Cardiac muscle cell (in vitro differentiated cells and primary cell): Measurements from ENCODE around the gene RGMA. TPM values are rescaled to one million over a fixed set of nuclear protein-coding genes. Genes with fewer than 3 reads are reported as not detected.
"Not testable (repeated sequence)": the region's sequence is repeated elsewhere in the genome, so short reads cannot be mapped to it uniquely, and the experiment has no call there.

Source experiments
- DNase-seq, 2 donors: peaks; one replicate each; pipeline versions ENCODE4 v3.0.0 to v3.0.0-alpha.2; 2010 to 2017; ENCODE audit warnings: low read depth in 1 of 2, low spot score in 1 of 2
- H3K27ac ChIP-seq: fragments of 200-600 bp; sonication (generic); 2 replicates; pipeline ENCODE4 v1.5.1; 2016
- H3K27me3 ChIP-seq: fragments of 200-600 bp; sonication (generic); 2 replicates; pipeline ENCODE4 v1.6.0; 2016; ENCODE audit warnings: control low read depth
- H3K36me3 ChIP-seq: fragments of 200-600 bp; sonication (generic); 2 replicates; pipeline ENCODE4 v1.5.1; 2016; ENCODE audit warnings: control low read depth
- H3K4me1 ChIP-seq: fragments of 200-600 bp; sonication (generic); 2 replicates; pipeline ENCODE4 v1.8.1; 2017; ENCODE audit warnings: low read depth, mild to moderate bottlenecking, mixed run types
- H3K4me3 ChIP-seq: fragments of 200-600 bp; sonication (generic); 2 replicates; pipeline ENCODE4 v1.5.1; 2016; ENCODE audit warnings: mild to moderate bottlenecking
- H3K9me3 ChIP-seq: fragments of 200-600 bp; sonication (generic); 2 replicates; pipeline ENCODE4 v1.5.1; 2017; ENCODE audit warnings: low read depth, mild to moderate bottlenecking, control low read depth
- polyA plus RNA-seq: library from polyadenylated mRNA; unstranded; fragments of >200 nt; fragmentation: Nextera tagmentation; extraction: Ambion mirVana; gene quantifications from 2 replicates; pipeline ENCODE4 v1.2.1, GENCODE V29; 2016
- total RNA-seq: library from RNA; depleted of rRNA; stranded (reverse); fragments of >200 nt; gene quantifications from 2 replicates; pipeline ENCODE4 v1.2.3, GENCODE V29; 2016
- TF ChIP-seq, protein P1 (sequence below): IDR thresholded peaks from 2 replicates; pipeline ENCODE4 v1.5.1; 2012; ENCODE audit warnings: low read depth, mild to moderate bottlenecking, low read length

Gene RGMA
- total and polyA plus RNA-seq, 2 experiments from 2014 or later, result 1.0 to 4.8 TPM

- TF ChIP-seq, protein P1, sequence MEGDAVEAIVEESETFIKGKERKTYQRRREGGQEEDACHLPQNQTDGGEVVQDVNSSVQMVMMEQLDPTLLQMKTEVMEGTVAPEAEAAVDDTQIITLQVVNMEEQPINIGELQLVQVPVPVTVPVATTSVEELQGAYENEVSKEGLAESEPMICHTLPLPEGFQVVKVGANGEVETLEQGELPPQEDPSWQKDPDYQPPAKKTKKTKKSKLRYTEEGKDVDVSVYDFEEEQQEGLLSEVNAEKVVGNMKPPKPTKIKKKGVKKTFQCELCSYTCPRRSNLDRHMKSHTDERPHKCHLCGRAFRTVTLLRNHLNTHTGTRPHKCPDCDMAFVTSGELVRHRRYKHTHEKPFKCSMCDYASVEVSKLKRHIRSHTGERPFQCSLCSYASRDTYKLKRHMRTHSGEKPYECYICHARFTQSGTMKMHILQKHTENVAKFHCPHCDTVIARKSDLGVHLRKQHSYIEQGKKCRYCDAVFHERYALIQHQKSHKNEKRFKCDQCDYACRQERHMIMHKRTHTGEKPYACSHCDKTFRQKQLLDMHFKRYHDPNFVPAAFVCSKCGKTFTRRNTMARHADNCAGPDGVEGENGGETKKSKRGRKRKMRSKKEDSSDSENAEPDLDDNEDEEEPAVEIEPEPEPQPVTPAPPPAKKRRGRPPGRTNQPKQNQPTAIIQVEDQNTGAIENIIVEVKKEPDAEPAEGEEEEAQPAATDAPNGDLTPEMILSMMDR, result no peak
- no peaks in the 10 kb centered on the region for H3K36me3 ChIP-seq
- no peak overlapping the region for H3K27ac ChIP-seq
- no peaks in the 10 kb centered on the region for H3K9me3 ChIP-seq
- H3K4me3 ChIP-seq, result no peak overlapping the region
- H3K27me3 ChIP-seq, result no peaks in the 10 kb centered on the region
- DNase-seq, result no peak
- H3K4me1 ChIP-seq, result peaks cover 23% of the 10 kb centered on the region
Measured at GRCh38 chr15:93063262-93063671, 25.7 kb downstream of the RGMA start.

DNA sequence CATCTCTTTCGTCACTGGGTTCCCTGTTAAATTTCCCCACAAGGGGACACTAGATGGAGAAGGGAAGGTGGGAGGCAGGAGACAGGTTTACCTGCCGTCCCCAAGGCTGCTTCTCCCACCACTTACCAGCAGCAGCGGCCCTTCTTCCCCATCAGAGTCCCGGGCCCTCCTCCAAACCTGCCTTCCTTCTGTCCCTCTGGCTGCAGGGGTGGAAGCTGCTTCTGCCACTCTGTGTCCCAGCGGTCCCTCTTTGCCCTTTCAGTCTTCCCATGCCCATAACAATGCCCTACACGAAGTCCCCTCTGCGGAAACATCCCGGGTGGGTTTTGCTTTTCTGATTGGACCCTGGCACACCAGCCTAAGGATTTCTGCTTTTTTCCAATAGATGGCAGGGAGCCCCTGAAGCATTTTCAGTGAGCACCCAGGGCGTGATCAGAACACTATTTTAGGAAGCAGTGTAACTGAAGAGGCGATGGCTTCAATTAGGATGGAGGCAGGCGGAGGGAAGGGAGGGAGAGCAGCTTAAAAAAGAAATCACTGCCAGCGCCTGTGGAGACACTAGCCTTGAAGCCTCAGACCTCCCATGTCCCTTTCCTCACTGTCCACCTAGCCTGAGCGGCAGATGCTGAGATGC lies 26.3 kb downstream of the RGMA start:
- H3K9me3 ChIP-seq, H3K4me3 ChIP-seq, H3K36me3 ChIP-seq, H3K27ac ChIP-seq, H3K27me3 ChIP-seq, DNase-seq: not testable (repeated sequence)
- H3K4me1 ChIP-seq, result peaks cover 23% of the 10 kb centered on the region

DNA sequence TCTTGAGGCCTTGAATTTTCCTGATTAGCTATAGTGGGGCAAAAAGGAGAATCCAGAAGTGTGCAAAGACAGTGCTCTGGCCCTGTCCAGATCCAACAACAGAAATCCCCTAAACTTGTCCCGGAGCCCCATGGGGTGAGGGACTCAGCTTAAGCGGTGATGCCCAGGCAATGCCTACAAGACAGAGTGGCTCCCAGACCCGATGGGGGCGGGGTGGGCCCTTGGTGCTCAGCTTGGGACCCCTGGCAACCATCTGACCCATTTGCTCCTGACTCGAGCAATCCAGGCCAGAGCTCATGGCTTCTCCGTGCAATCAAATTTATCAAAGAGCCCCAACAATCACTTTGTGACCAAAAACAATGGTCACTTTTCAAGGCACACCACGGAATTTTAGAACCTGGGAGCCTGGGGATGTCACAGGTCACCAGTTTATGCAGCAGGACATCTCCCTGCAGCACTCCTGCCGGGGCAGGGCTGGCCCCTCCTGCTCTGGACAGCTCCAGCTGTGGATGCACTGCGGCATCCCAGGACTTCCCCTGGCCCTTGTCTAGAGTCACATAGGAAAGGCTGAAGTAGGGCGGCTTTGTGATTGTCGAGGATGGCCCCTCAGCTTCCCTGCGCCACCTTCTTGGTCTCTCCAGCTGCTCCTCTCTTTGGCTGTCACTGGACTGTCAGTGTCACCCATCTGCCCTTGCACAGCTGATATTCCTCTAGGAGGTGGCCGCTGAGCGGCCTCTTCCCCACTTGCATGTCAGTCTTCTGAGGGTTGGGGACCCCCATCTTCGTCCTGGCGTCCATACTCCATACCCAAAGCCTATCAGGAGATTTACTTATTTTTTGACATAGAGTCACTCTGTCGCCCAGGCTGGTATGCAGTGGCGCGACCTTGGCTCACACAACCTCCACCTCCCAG lies 28.4 kb downstream of the RGMA start:
- no peak overlapping the region for H3K4me3 ChIP-seq
- no peaks in the 10 kb centered on the region for H3K27me3 ChIP-seq
- TF ChIP-seq, protein P1, result no peak
- H3K4me1 ChIP-seq, result peaks cover 23% of the 10 kb centered on the region
- no peaks in the 10 kb centered on the region for H3K36me3 ChIP-seq
- H3K27ac ChIP-seq, result no peak overlapping the region
- no peaks in the 10 kb centered on the region for H3K9me3 ChIP-seq
- DNase-seq, result no peak

DNA sequence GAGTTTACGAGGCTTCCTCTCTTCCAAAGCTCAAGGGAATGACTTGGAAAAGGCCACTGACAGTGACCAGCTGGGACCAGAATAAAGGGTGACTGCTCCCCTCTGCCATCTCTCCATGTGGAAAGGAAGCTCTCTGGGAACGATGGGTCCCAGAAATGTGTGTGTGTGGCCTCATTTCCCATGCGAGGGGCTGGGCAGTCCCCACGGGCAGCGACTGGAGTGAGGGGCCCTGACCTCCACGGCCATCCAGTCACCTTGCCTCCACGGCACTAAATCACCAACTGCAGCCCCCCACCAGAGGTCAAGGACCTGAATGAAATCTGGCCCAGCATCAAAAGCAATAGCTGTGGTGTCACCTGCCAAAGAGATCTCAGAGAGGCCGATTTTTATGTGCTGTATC lies 29.6 kb downstream of the RGMA start:
- no peak for DNase-seq
- TF ChIP-seq, protein P1, result no peak
- H3K4me1 ChIP-seq, result peaks cover 23% of the 10 kb centered on the region
- no peaks in the 10 kb centered on the region for H3K36me3 ChIP-seq
- H3K4me3 ChIP-seq, result no peak overlapping the region
- no peaks in the 10 kb centered on the region for H3K9me3 ChIP-seq
- no peak overlapping the region for H3K27ac ChIP-seq
- no peaks in the 10 kb centered on the region for H3K27me3 ChIP-seq

DNA sequence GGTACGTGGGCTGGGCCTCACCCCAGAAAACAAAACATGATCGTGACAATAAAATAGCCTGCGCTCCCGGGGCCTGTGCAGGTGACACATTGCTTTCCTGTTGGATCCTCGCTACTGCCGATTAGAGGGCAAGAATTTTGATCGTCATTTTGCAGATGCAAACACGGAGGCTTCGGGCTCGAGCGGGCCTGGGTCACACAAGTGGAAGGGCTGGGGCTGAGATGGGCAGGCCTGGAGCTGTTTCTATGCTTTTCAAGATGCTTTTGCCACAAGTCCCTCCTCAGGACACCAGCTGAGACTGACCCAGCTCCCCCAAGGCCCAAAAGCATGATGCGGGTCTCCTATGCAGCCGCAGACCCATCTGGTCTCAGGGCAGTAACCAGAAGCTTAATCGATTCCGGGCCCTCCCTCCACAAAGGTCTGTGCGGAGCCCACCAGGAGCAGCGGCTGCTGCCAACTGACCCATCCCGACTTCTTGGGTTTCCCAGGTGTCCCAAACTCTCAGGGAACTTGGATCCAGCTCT lies 30.0 kb downstream of the RGMA start:
- H3K27ac ChIP-seq, result no peak overlapping the region
- H3K27me3 ChIP-seq, result no peaks in the 10 kb centered on the region
- H3K9me3 ChIP-seq, result no peaks in the 10 kb centered on the region
- TF ChIP-seq, protein P1, result no peak
- H3K4me3 ChIP-seq, result no peak overlapping the region
- DNase-seq, result no peak
- no peaks in the 10 kb centered on the region for H3K36me3 ChIP-seq
- peaks cover 23% of the 10 kb centered on the region for H3K4me1 ChIP-seq

DNA sequence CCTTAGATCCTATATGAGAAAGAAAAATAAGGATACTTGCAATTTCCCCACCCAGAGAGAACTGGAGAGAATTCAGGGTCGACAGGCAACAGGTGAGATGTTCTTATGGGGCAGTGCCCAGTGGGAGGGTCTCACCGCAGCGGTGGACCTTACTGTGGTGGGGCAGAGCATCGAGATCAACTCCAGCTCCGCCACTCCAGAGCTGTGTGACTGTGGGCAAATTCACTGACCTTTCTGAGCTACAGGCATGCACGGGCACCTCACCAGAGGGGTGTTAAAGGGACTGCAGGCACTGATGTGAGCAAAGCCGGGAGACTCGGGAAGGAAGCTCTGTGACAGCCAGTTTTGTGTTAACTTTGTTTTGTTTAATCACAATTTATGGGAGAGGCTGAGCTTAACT lies 30.9 kb downstream of the RGMA start:
- Histone ChIP-seq H3K4me3 (no peak overlapping the region), H3K36me3 (no peaks in the 10 kb centered on the region), H3K27ac (no peak overlapping the region), H3K9me3 (no peaks in the 10 kb centered on the region), H3K4me1 (peaks cover 16% of the 10 kb centered on the region), H3K27me3 (no peaks in the 10 kb centered on the region)
- no peak for DNase-seq
- TF ChIP-seq, protein P1, result no peak
